Bronchial epithelial cell (primary cell): ENCODE measurements around the gene CHAC2. TPM values are rescaled to one million over a fixed set of nuclear protein-coding genes. Genes with fewer than 3 reads are reported as not detected.
"Not testable (repeated sequence)": the region's sequence is repeated elsewhere in the genome, so short reads cannot be mapped to it uniquely, and the experiment has no call there.

Source experiments
- DNase-seq: peaks from one replicate; pipeline ENCODE4 v3.0.0-alpha.2; 2010; ENCODE audit warnings: low read depth
- FAIRE-seq: peaks from 2 replicates; lab custom pipeline; 2011; peaks lifted over from hg19 to GRCh38; lab: Jason Lieb, UNC
- H3K27me3 ChIP-seq: 2 replicates; pipeline ENCODE4 v1.5.1; 2011; ENCODE audit warnings: low read length; ENCODE audit not compliant: control insufficient read depth, insufficient read depth
- H3K36me3 ChIP-seq: 2 replicates; pipeline ENCODE4 v1.5.1; 2011; ENCODE audit warnings: low read length; ENCODE audit not compliant: control insufficient read depth, insufficient read depth
- H3K4me3 ChIP-seq: 2 replicates; pipeline ENCODE4 v1.5.1; 2011; ENCODE audit warnings: mild to moderate bottlenecking, low read depth, low read length, control low read depth
- CTCF ChIP-seq: IDR thresholded peaks from 2 replicates; pipeline ENCODE4 v1.5.1; 2011; ENCODE audit warnings: mild to moderate bottlenecking, moderate library complexity, low read length, control low read depth, inconsistent platforms; ENCODE audit not compliant: insufficient read depth, severe bottlenecking
- total RNA-seq: library from RNA; depleted of rRNA; stranded (reverse); fragments of >200 nt; gene quantifications from 2 replicates; pipeline ENCODE4 v1.2.1, GENCODE V29; 2014

The CHAC2 gene
- total RNA-seq, 1 donor from 2014 or later = 5.0 TPM

DNA sequence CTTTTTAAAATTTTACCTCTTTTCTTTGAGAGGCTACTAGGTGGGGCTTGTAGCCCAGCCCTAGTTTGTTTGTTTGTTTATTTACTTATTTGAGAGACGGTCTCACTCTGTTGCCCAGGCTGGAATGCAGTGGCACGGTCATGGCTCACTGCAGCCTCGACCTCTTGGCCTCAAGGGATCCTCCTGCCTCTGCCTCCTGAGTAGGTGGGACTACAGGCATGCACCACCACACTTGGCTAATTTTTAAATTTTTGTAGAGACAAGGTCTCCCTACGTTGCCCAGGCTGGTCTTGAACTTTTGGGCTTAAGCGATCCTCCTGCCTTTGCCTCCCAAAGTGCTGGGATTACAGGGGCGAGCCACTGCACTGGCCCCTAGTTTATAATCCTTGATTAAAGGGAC, 54.2 kb downstream of the CHAC2 start:
- FAIRE-seq (no peak), DNase-seq (no peak)
- Histone ChIP-seq H3K27me3 (no peaks in the 10 kb centered on the region), H3K4me3 (no peak overlapping the region), H3K36me3 (peaks cover 3% of the 10 kb centered on the region)
- no peak for TF ChIP-seq CTCF

- not testable (repeated sequence) for DNase-seq, FAIRE-seq, H3K27me3 ChIP-seq, H3K4me3 ChIP-seq, H3K36me3 ChIP-seq
Observed at GRCh38 chr2:53823639-53824038, 56.0 kb downstream of the CHAC2 start.

Other genes starting within 250 kb of the CHAC2 start
- gene ASB3, start 19.1 kb downstream of the CHAC2 start, total RNA-seq = 10.6 and 13.4 TPM in 2 replicates
- 52.1 and 75.5 TPM in 2 replicates for gene ERLEC1, start 19.2 kb downstream of the CHAC2 start, total RNA-seq
- gene GPR75, start 92.2 kb downstream of the CHAC2 start, total RNA-seq = 0.79 and 1.7 TPM in 2 replicates
- gene PSME4, start 203.2 kb downstream of the CHAC2 start, total RNA-seq = 31.3 and 39.8 TPM in 2 replicates